ENCODE measurements around the gene RAB11FIP4. TPM values are rescaled to one million over a fixed set of nuclear protein-coding genes. Genes with fewer than 3 reads are reported as not detected.

RAB11FIP4 gene
- total RNA-seq, 4 donors from 2014 or later: 0.09 to 0.22 (median 0.16) TPM; not detected in 1

DNA sequence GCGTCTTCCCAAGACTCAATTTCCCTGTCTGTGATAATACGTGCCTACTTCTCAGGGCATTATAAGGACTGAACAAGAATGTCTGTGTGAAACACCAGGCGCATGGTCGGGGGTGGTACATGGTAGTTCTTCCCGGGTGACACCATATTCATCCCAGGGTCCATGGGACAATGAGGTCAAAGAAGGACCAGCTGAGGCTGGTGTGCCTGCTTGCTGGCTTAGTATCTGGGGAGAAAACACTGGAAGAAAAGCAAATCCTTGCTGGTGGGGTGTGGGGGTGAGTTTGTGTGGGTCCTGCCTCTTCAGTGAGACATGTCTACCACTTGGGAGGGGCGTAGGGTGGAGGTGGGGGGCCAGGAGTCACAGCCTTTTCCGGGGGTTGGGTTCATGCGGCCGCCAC is 174.2 kb downstream of the RAB11FIP4 start:
- Histone ChIP-seq H3K27me3 (no peaks in the 10 kb centered on the region), H3K4me3 (no peak overlapping the region), H3K9me3 (no peaks in the 10 kb centered on the region), H3K36me3 (no peaks in the 10 kb centered on the region), H3K27ac (peak overlapping the region in 3 of 4 donors; percentile 14 to 54 (median 39)), H3K4me1 (peaks cover 13 to 19% of the 10 kb centered on the region in 2 donors)
- ATAC-seq (no peak), DNase-seq (no peak)
- in situ Hi-C loops (cut with MboI; ENCODE audit: low sequenced_read_pairs in 4 of 4): no loop called here
- TF ChIP-seq, protein P1, sequence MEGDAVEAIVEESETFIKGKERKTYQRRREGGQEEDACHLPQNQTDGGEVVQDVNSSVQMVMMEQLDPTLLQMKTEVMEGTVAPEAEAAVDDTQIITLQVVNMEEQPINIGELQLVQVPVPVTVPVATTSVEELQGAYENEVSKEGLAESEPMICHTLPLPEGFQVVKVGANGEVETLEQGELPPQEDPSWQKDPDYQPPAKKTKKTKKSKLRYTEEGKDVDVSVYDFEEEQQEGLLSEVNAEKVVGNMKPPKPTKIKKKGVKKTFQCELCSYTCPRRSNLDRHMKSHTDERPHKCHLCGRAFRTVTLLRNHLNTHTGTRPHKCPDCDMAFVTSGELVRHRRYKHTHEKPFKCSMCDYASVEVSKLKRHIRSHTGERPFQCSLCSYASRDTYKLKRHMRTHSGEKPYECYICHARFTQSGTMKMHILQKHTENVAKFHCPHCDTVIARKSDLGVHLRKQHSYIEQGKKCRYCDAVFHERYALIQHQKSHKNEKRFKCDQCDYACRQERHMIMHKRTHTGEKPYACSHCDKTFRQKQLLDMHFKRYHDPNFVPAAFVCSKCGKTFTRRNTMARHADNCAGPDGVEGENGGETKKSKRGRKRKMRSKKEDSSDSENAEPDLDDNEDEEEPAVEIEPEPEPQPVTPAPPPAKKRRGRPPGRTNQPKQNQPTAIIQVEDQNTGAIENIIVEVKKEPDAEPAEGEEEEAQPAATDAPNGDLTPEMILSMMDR (IDR thresholded peaks at IDR 0.05 in 4 of 5, conservative IDR thresholded peaks at IDR 0.05 in 1 of 5): no peak
- intact Hi-C loops (cut with DNase I; ENCODE audit: low total_unique reads): no loop called here

DNA sequence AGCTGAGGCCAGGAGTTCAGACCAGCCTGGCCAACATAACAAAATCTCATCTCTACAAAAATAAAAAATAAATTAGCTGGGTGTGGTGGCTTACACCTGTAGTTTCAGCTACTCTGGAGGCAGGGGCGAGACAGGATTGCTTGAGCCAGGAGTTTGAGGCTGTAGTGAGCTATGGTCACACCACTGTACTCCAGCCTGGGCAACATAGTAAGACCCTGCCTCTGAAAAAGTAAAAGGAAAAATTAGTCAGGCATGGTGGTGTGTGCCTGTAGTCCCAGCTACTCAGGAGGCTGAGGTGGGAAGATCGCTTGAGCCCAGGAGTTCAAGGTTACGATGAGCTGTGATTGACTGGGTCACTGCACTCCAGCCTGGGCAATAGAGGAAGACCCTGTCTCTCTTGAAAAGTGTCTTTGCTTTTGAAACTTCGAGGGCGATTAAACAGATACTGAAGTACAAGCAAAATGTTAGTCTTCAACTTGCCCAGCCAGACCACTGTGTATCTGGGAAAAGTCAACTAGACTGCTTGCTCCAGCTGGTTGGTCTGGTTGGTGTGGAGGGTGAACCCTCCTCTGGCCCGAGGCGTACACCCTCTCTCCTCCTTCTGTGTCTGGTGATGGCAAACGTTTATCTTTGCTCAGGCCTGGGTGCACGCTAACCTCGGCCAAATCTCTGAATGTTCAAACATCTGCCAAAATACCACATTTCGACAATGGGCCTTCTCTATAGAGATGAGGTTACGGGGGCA is 174.9 kb downstream of the RAB11FIP4 start:
- TF ChIP-seq, protein P1 (IDR thresholded peaks at IDR 0.05 in 4 of 5, conservative IDR thresholded peaks at IDR 0.05 in 1 of 5): no peak
- TF ChIP-seq POLR2A (IDR thresholded peaks at IDR 0.05): no peak
- H3K36me3 ChIP-seq: no peaks in the 10 kb centered on the region
- peaks cover 20 to 26% of the 10 kb centered on the region in 2 donors for H3K4me1 ChIP-seq
- H3K9me3 ChIP-seq: no peaks in the 10 kb centered on the region
- H3K4me3 ChIP-seq: no peak overlapping the region
- peak overlapping the region in 1 of 4 donors; percentile 31 for H3K27ac ChIP-seq
- intact Hi-C loops (cut with DNase I; ENCODE audit: low total_unique reads) (no loop called here), in situ Hi-C loops (cut with MboI; ENCODE audit: low sequenced_read_pairs in 4 of 4) (no loop called here)
- no peak for DNase-seq
- no peaks in the 10 kb centered on the region for H3K27me3 ChIP-seq
- ATAC-seq: no peak

DNA sequence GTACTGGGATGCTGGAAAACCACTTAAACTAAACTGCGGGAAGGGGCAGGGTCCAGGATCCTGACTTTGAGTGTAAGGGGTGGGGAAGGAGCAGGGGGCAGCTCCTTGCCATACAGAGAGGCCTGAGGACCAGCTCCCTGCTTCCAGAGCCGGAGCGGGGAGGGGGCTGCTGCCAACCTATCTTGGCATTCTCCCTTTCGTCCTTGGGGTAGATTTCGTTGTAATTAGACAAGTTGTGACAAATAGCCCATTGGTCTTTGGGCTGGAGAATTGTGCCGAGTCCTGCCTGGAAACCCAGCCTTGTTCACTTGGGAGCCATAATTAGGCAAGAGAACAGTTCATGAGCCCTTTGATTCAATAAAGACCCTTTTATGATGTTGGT is 175.5 kb downstream of the RAB11FIP4 start:
- no peak overlapping the region for H3K4me3 ChIP-seq
- in situ Hi-C loops (cut with MboI; ENCODE audit: low sequenced_read_pairs in 4 of 4) (no loop called here), intact Hi-C loops (cut with DNase I; ENCODE audit: low total_unique reads) (no loop called here)
- no peaks in the 10 kb centered on the region for H3K27me3 ChIP-seq
- H3K9me3 ChIP-seq: no peaks in the 10 kb centered on the region
- H3K4me1 ChIP-seq: peaks cover 25 to 30% of the 10 kb centered on the region in 2 donors
- no peaks in the 10 kb centered on the region for H3K36me3 ChIP-seq
- ATAC-seq (no peak), DNase-seq (no peak)
- H3K27ac ChIP-seq: peak overlapping the region in 2 of 4 donors; percentile 6 to 10
- TF ChIP-seq POLR2A (IDR thresholded peaks at IDR 0.05): no peak
- TF ChIP-seq, protein P1 (IDR thresholded peaks at IDR 0.05 in 4 of 5, conservative IDR thresholded peaks at IDR 0.05 in 1 of 5): no peak

DNA sequence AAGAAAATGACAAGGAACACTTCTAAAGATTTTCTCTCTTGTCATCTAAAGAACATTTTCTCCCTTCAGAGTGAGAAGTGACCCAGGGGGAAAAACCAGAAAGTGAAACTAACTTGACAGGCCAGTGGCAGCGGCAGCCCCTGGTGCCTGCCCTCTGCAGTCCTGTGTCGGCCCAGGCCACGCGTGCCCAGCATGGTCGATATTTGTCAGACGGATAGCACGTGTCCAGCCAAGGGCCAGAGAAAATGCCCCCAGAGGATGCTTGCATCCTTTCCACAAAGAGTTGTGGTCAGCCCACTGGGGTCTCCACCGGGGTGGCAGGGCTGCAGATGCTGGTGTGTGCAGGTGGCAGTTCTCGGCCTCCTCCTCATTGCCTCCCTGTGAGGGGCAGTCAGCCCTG is 176.6 kb downstream of the RAB11FIP4 start:
- H3K4me1 ChIP-seq: peaks cover 25 to 30% of the 10 kb centered on the region in 2 donors
- DNase-seq: no peak

More for the DNA sequence above, 176.6 kb downstream of the RAB11FIP4 start:
- Histone ChIP-seq H3K27me3 (no peaks in the 10 kb centered on the region), H3K4me3 (no peak overlapping the region), H3K36me3 (no peaks in the 10 kb centered on the region), H3K27ac (peak overlapping the region in 3 of 4 donors; percentile 36 to 46 (median 45)), H3K9me3 (no peaks in the 10 kb centered on the region)
- intact Hi-C loops (cut with DNase I; ENCODE audit: low total_unique reads): no loop called here
- in situ Hi-C loops (cut with MboI; ENCODE audit: low sequenced_read_pairs in 4 of 4): no loop called here
- ATAC-seq: no peak
- TF ChIP-seq, protein P1 (IDR thresholded peaks at IDR 0.05 in 4 of 5, conservative IDR thresholded peaks at IDR 0.05 in 1 of 5): no peak
- TF ChIP-seq POLR2A (IDR thresholded peaks at IDR 0.05): no peak

Measured in gastrocnemius medialis (tissue), 4 donors.